Measurements from ENCODE around the gene OSBP2. TPM values are rescaled to one million over a fixed set of nuclear protein-coding genes. Genes with fewer than 3 reads are reported as not detected.

The OSBP2 gene
- total RNA-seq, 1 donor from 2014 or later: 15.1 TPM

- intact Hi-C loops (cut with DNase I): no loop called here
- ATAC-seq (ENCODE audit: poor library complexity) (no peak), DNase-seq (no peak)
Measured at GRCh38 chr22:30825711-30826505, 131.2 kb downstream of the OSBP2 start.

- intact Hi-C loops (cut with DNase I): no loop called here
- DNase-seq: no peak
- ATAC-seq (ENCODE audit: poor library complexity): no peak
Measured at GRCh38 chr22:30826670-30827355, 132.1 kb downstream of the OSBP2 start.

GRCh38 chr22:30827646-30828045 is 133.0 kb downstream of the OSBP2 start:
- intact Hi-C loops (cut with DNase I): no loop called here
- ATAC-seq (ENCODE audit: poor library complexity): no peak

GRCh38 chr22:30828187-30829155 is 133.8 kb downstream of the OSBP2 start:
- ATAC-seq (ENCODE audit: poor library complexity) (no peak), DNase-seq (no peak)
- intact Hi-C loops (cut with DNase I): no loop called here

More at GRCh38 chr22:30827646-30828045, 133.0 kb downstream of the OSBP2 start:
- DNase-seq: no peak

- ATAC-seq (ENCODE audit: poor library complexity) (no peak), DNase-seq (no peak)
- intact Hi-C loops (cut with DNase I): no loop called here
Measured at GRCh38 chr22:30829901-30830550, 135.4 kb downstream of the OSBP2 start.

- no peak for DNase-seq
Measured at GRCh38 chr22:30830907-30831306, 136.2 kb downstream of the OSBP2 start.

GRCh38 chr22:30832407-30832987 is 137.8 kb downstream of the OSBP2 start:
- intact Hi-C loops (cut with DNase I): no loop called here
- no peak for ATAC-seq (ENCODE audit: poor library complexity)
- DNase-seq: no peak

More at GRCh38 chr22:30830907-30831306, 136.2 kb downstream of the OSBP2 start:
- no peak for ATAC-seq (ENCODE audit: poor library complexity)
- intact Hi-C loops (cut with DNase I): no loop called here

- DNase-seq (no peak), ATAC-seq (ENCODE audit: poor library complexity) (no peak)
- intact Hi-C loops (cut with DNase I): no loop called here
Measured at GRCh38 chr22:30833322-30833721, 138.6 kb downstream of the OSBP2 start.

- no peak for ATAC-seq (ENCODE audit: poor library complexity)
- intact Hi-C loops (cut with DNase I): no loop called here
- DNase-seq: no peak
Measured at GRCh38 chr22:30837531-30837930, 142.9 kb downstream of the OSBP2 start.

- intact Hi-C loops (cut with DNase I): no loop called here
- DNase-seq (no peak), ATAC-seq (ENCODE audit: poor library complexity) (no peak)
Measured at GRCh38 chr22:30838111-30838510, 143.4 kb downstream of the OSBP2 start.

- intact Hi-C loops (cut with DNase I): no loop called here
- DNase-seq: no peak
- no peak for ATAC-seq (ENCODE audit: poor library complexity)
Measured at GRCh38 chr22:30841273-30841672, 146.6 kb downstream of the OSBP2 start.

GRCh38 chr22:30843245-30843644 is 148.6 kb downstream of the OSBP2 start:
- no peak for ATAC-seq (ENCODE audit: poor library complexity)
- intact Hi-C loops (cut with DNase I): no loop called here

GRCh38 chr22:30847583-30847982 is 152.9 kb downstream of the OSBP2 start:
- intact Hi-C loops (cut with DNase I): no loop called here
- DNase-seq: no peak
- no peak for ATAC-seq (ENCODE audit: poor library complexity)

More at GRCh38 chr22:30843245-30843644, 148.6 kb downstream of the OSBP2 start:
- no peak for DNase-seq

- intact Hi-C loops (cut with DNase I): no loop called here
- ATAC-seq (ENCODE audit: poor library complexity) (no peak), DNase-seq (no peak)
Measured at GRCh38 chr22:30855266-30855665, 160.6 kb downstream of the OSBP2 start.

GRCh38 chr22:30855677-30856518 is 161.2 kb downstream of the OSBP2 start:
- ATAC-seq (ENCODE audit: poor library complexity) (no peak), DNase-seq (no peak)
- intact Hi-C loops (cut with DNase I): no loop called here

- ATAC-seq (ENCODE audit: poor library complexity) (no peak), DNase-seq (no peak)
- intact Hi-C loops (cut with DNase I): no loop called here
Measured at GRCh38 chr22:30856741-30857502, 162.2 kb downstream of the OSBP2 start.

GRCh38 chr22:30857791-30858190 is 163.1 kb downstream of the OSBP2 start:
- DNase-seq (no peak), ATAC-seq (ENCODE audit: poor library complexity) (no peak)
- intact Hi-C loops (cut with DNase I): no loop called here

All from Right ventricle myocardium superior (tissue), 1 donor.